ENCODE results near the gene ZNF669.

The ZNF669 gene

GRCh38 chr1:247056071-247056470 is 48.1 kb downstream of the ZNF669 start:
- DNase-seq, result no peak

- DNase-seq, result no peak
These were observed 49.2 kb downstream of the ZNF669 start for GRCh38 chr1:247054992-247055415.
